Panc1 (cell line): ENCODE measurements around the gene GPR137.

ENCODE experiments used
- POLR2AphosphoS5 ChIP-seq: IDR thresholded peaks from 2 replicates; pipeline ENCODE4 v1.6.1; 2012; ENCODE audit warnings: mild to moderate bottlenecking, low read depth, low read length, moderate library complexity
- REST ChIP-seq, 2 experiments: IDR thresholded peaks; 2 replicates each; pipeline ENCODE4 v1.6.1; 2011 to 2012; ENCODE audit warnings: low read depth in 2 of 2, control low read depth in 1 of 2, low read length in 1 of 2, mild to moderate bottlenecking in 1 of 2, moderate library complexity in 1 of 2; ENCODE audit not compliant: insufficient read depth in 1 of 2
- SIN3A ChIP-seq: IDR thresholded peaks from 2 replicates; pipeline ENCODE4 v1.6.1; 2012; ENCODE audit warnings: low read depth, mild to moderate bottlenecking, low read length, moderate library complexity, borderline replicate concordance; ENCODE audit not compliant: insufficient read depth
- TCF7L2 ChIP-seq: IDR thresholded peaks from 2 replicates; pipeline ENCODE4 v1.6.1; 2011; ENCODE audit warnings: mild to moderate bottlenecking, low read depth, low read length, inconsistent platforms
- TF ChIP-seq, protein P1 (sequence below): fragments of 450-650 bp; IDR thresholded peaks from 2 replicates; pipeline ENCODE4 v1.5.1; 2017; ENCODE audit warnings: mild to moderate bottlenecking

DNA sequence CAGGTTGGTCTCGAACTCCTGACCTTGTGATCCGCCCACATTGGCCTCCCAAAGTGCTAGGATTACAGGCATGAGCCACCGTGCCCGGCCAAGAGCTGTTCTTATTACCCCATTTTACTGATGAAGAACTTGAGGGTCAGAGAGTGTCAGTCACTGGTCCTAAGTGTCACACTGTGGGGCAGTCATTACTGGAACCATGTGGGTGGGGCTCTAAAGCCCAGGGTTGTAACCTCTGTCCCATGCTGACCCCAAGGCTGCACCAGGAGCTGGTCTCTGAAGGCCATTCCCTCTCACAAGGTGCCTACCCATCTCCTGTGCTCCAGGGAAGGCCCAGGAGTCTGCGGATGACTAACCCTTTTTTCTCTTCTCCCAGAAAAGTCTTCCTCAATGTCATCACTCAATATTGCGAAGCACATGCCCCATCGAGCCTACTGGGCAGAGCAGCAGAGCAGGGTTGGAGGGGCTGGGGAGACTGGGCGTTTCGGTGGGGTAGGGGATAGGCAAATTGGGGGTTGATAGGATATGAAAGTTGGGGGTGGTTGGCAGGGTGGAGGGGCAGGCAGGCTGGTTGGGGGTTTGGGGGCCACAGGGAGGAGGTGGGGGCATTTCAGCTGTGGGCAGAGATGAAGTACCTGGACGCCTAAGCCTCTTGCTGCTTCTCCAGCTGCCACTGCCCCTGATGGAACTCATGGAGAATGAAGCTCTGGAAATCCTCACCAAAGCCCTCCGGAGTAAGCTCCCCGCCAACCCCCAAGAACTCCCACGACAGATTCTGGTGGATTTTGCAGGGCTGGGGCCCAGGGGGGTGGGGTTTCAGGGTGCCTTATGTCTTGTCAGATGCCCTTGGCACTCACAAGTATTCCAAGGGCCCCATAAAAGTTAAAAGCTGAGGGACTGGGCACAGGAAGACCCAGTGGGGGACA lies 17.7 kb downstream of the GPR137 start:
- TF ChIP-seq, protein P1, sequence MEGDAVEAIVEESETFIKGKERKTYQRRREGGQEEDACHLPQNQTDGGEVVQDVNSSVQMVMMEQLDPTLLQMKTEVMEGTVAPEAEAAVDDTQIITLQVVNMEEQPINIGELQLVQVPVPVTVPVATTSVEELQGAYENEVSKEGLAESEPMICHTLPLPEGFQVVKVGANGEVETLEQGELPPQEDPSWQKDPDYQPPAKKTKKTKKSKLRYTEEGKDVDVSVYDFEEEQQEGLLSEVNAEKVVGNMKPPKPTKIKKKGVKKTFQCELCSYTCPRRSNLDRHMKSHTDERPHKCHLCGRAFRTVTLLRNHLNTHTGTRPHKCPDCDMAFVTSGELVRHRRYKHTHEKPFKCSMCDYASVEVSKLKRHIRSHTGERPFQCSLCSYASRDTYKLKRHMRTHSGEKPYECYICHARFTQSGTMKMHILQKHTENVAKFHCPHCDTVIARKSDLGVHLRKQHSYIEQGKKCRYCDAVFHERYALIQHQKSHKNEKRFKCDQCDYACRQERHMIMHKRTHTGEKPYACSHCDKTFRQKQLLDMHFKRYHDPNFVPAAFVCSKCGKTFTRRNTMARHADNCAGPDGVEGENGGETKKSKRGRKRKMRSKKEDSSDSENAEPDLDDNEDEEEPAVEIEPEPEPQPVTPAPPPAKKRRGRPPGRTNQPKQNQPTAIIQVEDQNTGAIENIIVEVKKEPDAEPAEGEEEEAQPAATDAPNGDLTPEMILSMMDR, result no peak
- TF ChIP-seq REST (IDR thresholded peaks at IDR 0.05; ENCODE audit: insufficient read depth in 1 of 2, low read depth in 2 of 2, low read length in 1 of 2) (no peak), SIN3A (no peak), POLR2AphosphoS5 (no peak), TCF7L2 (no peak)
